Activated T-helper 17 cell treated with anti-CD3 and anti-CD28 coated beads, Interleukin-2, amount 50 U/mL, for 72 hours (primary cell): ENCODE data around the gene ZNF19. TPM values are rescaled to one million over a fixed set of nuclear protein-coding genes. Genes with fewer than 3 reads are reported as not detected.

Experiments used
- ATAC-seq: fragments of 150-1000 bp; cut with Tn5 transposase; replicated peaks from 2 replicates; pipeline ENCODE4 v1.10.0; 2021; ENCODE audit warnings: mild to moderate bottlenecking, moderate library complexity
- H3K27ac Mint-ChIP-seq: one replicate; pipeline ENCODE4 v1.8.0; 2022; ENCODE audit warnings: mixed read lengths
- H3K27me3 Mint-ChIP-seq: one replicate; pipeline ENCODE4 v1.8.0; 2022; ENCODE audit warnings: mixed read lengths
- H3K36me3 Mint-ChIP-seq: one replicate; pipeline ENCODE4 v1.8.0; 2022; ENCODE audit warnings: low read depth, mild to moderate bottlenecking, mixed read lengths
- H3K4me1 Mint-ChIP-seq: one replicate; pipeline ENCODE4 v1.8.0; 2022; ENCODE audit warnings: mixed read lengths
- H3K4me3 Mint-ChIP-seq: one replicate; pipeline ENCODE4 v1.8.0; 2022; ENCODE audit warnings: mild to moderate bottlenecking, mixed read lengths
- H3K9me3 Mint-ChIP-seq: one replicate; pipeline ENCODE4 v1.8.0; 2022; ENCODE audit warnings: mixed read lengths
- total RNA-seq, 2 donors: library from RNA; stranded (reverse); gene quantifications; one replicate each; pipeline ENCODE4 v1.2.3, GENCODE V29; 2022

Gene ZNF19
- total RNA-seq, 2 donors from 2014 or later = 1.1 to 3.4 TPM

GRCh38 chr16:71473891-71474290, 15.2 kb downstream of the ZNF19 start:
- Mint-ChIP-seq H3K4me1 (peaks cover 4% of the 10 kb centered on the region), H3K9me3 (no peaks in the 10 kb centered on the region), H3K36me3 (peaks cover 29% of the 10 kb centered on the region), H3K27me3 (no peaks in the 10 kb centered on the region), H3K4me3 (no peak overlapping the region), H3K27ac (peak overlapping the region; percentile 28)
- ATAC-seq = no peak

DNA sequence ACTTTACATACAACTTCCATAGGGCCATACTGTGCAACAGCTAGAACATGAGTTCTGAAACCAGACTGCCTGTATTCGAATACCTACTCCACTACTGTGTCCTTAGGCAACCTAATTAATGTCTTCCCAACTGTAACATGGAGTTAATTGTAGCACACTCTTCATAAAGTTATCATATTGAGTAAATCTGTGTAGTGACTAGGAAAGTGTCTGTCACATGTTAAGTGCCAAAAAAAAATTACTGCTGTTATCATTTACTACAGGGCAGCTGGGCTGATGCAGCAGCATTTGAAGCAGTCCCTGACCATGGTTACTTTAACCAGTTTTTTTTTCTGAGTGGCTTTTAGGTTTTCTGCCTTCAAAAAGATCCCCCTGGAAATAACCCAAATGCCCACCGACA, 16.2 kb downstream of the ZNF19 start:
- Mint-ChIP-seq H3K4me3 (no peak overlapping the region), H3K4me1 (peaks cover 4% of the 10 kb centered on the region), H3K27ac (no peak overlapping the region), H3K9me3 (no peaks in the 10 kb centered on the region), H3K36me3 (peaks cover 29% of the 10 kb centered on the region), H3K27me3 (no peaks in the 10 kb centered on the region)
- no peak for ATAC-seq

GRCh38 chr16:71472051-71472450, 17.1 kb downstream of the ZNF19 start:
- ATAC-seq = no peak
- H3K4me3 Mint-ChIP-seq = no peak overlapping the region
- no peak overlapping the region for H3K27ac Mint-ChIP-seq
- peaks cover 21% of the 10 kb centered on the region for H3K36me3 Mint-ChIP-seq
- no peaks in the 10 kb centered on the region for H3K27me3 Mint-ChIP-seq
- no peaks in the 10 kb centered on the region for H3K9me3 Mint-ChIP-seq
- peaks cover 4% of the 10 kb centered on the region for H3K4me1 Mint-ChIP-seq

- Mint-ChIP-seq H3K4me1 (no peaks in the 10 kb centered on the region), H3K9me3 (no peaks in the 10 kb centered on the region), H3K27ac (no peak overlapping the region), H3K36me3 (peaks cover 5% of the 10 kb centered on the region), H3K4me3 (no peak overlapping the region), H3K27me3 (no peaks in the 10 kb centered on the region)
- ATAC-seq = no peak
Observed at GRCh38 chr16:71467810-71468209, 21.3 kb downstream of the ZNF19 start.

GRCh38 chr16:71464231-71464630, 24.9 kb downstream of the ZNF19 start:
- H3K36me3 Mint-ChIP-seq = peaks cover 4% of the 10 kb centered on the region
- H3K27me3 Mint-ChIP-seq = no peaks in the 10 kb centered on the region
- no peaks in the 10 kb centered on the region for H3K9me3 Mint-ChIP-seq
- H3K4me1 Mint-ChIP-seq = peaks cover 8% of the 10 kb centered on the region
- H3K27ac Mint-ChIP-seq = no peak overlapping the region
- no peak for ATAC-seq
- H3K4me3 Mint-ChIP-seq = no peak overlapping the region

DNA sequence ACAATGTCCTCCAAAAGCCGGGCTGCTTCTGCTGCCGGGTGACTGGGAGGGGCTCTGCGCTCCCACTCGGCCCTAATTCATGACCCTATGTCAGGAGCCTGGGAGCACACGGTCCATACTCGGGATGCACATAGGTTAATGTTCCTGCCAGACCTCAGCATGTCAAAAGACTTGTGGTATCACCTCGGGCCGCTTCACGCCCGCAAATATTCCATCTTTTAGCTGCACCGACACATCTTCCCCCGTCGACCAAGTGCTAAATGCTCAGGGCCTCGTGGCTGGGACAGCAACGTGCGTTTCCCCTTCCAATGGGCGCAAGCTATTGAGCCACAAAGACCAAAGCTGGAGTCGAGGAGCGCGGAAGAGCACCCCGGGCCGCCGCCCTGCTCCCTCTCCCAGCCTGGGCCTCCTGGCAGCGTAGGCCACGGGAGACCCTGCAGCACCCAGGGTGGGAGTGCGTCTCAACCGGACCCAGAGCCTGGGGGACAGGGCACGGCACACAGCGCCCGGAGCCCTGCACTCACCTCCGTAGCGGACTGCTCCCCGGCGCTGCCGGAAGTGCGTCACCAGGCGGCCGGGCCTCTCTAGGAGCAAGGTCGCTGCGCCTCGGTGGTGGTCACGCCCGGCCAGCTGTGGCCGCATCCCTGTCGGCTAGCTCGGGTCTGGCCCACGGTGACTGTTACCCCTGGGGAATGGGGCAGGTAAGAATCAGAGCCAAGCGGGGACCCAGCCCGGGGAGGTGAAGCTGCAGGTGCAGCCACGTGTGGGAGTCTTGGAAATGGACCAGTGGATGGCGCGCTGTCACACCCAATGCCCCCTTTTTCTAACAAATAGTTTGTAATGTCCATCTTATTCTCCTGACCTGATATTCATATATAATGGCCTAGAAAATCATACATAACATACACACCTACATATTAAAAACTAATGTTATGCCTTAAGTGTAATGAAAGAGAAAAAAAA, 27.2 kb downstream of the ZNF19 start, which contains the start of gene ZNF23:
Gene ZNF23 (minus strand): TSS at position 562 of the 963 bp plus-strand sequence. CDS start 5,451 bp downstream, outside the sequence.
- Mint-ChIP-seq H3K36me3 (no peaks in the 10 kb centered on the region), H3K27me3 (no peaks in the 10 kb centered on the region), H3K9me3 (no peaks in the 10 kb centered on the region), H3K27ac (peak within 1 kb of the TSS; percentile 93), H3K4me3 (peak within 1 kb of the TSS; percentile 94), H3K4me1 (peaks cover 8% of the 10 kb centered on the region)
- ATAC-seq = peak; percentile 100

GRCh38 chr16:71460941-71461340, 28.2 kb downstream of the ZNF19 start:
- H3K27ac Mint-ChIP-seq = peak overlapping the region; percentile 93
- H3K36me3 Mint-ChIP-seq = peaks cover 8% of the 10 kb centered on the region
- H3K27me3 Mint-ChIP-seq = no peaks in the 10 kb centered on the region
- H3K9me3 Mint-ChIP-seq = no peaks in the 10 kb centered on the region
- peaks cover 8% of the 10 kb centered on the region for H3K4me1 Mint-ChIP-seq
- ATAC-seq = no peak
- H3K4me3 Mint-ChIP-seq = peak overlapping the region; percentile 94

DNA sequence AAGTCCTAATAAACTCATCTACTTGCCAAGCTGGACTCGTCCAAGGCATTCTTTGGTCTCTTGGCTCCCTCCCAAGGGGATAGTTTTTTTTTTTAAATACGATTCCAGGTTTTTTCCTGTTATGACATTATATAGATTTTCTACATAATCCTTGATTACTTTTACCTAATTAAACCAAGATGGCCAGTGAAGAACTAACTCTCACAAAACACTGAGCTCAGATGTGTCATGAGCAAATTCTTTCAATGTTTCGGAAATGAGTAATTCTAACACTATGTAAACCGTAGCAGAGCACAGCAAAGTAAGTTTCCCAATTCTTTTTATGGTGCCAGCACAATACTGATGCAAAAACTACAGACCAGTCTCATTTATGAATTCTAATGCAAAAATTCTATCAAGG, 28.9 kb downstream of the ZNF19 start:
- Mint-ChIP-seq H3K27me3 (no peaks in the 10 kb centered on the region), H3K9me3 (no peaks in the 10 kb centered on the region), H3K4me3 (peak overlapping the region; percentile 94), H3K4me1 (peaks cover 8% of the 10 kb centered on the region), H3K27ac (no peak overlapping the region), H3K36me3 (peaks cover 15% of the 10 kb centered on the region)
- ATAC-seq = no peak

DNA sequence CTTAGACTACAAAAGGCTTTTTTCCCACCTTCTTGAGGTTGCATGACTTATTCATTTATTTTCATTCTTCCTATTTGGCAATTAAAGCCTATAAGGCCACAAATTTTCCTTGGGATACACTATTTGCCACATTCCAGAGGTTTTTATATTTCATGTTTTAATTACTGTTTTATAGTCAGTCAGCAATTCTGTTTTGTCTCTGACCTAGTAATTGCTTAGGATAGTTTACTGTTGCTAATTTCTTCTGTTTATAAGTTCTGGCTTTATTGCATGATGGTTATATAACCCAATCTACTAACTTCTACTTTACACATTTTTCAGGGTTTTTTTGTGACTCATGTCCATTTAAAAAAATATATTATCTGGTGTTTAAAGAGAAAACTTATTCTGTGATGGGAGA, 29.6 kb downstream of the ZNF19 start:
- Mint-ChIP-seq H3K27me3 (no peaks in the 10 kb centered on the region), H3K36me3 (peaks cover 22% of the 10 kb centered on the region), H3K27ac (no peak overlapping the region), H3K4me3 (no peak overlapping the region), H3K9me3 (no peaks in the 10 kb centered on the region), H3K4me1 (peaks cover 14% of the 10 kb centered on the region)
- ATAC-seq = no peak

GRCh38 chr16:71456801-71457200, 32.3 kb downstream of the ZNF19 start:
- no peak for ATAC-seq
- H3K4me3 Mint-ChIP-seq = no peak overlapping the region
- peaks cover 13% of the 10 kb centered on the region for H3K9me3 Mint-ChIP-seq
- H3K4me1 Mint-ChIP-seq = peaks cover 9% of the 10 kb centered on the region
- no peak overlapping the region for H3K27ac Mint-ChIP-seq
- H3K27me3 Mint-ChIP-seq = no peaks in the 10 kb centered on the region
- H3K36me3 Mint-ChIP-seq = peaks cover 49% of the 10 kb centered on the region

DNA sequence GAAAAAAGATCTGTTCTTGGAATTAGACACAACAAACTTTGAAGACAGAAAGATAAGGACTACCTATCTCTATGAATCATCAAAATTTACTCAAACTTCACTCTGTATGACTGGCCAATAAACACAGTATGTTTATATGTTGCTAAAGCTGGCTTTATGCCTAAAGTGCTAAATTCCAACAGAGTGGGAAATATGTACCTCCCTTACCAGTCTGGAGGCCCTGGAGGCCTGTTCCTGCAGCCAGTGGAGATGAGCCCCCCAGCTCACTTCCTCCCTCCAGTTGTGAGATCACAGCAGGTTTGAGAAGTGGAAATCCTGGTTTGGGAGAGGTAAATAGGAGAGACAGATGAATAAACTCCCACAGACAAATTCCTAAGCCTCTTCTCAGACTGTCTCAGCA, 36.1 kb downstream of the ZNF19 start:
- Mint-ChIP-seq H3K27me3 (no peaks in the 10 kb centered on the region), H3K27ac (no peak overlapping the region), H3K4me1 (peaks cover 9% of the 10 kb centered on the region), H3K36me3 (peaks cover 87% of the 10 kb centered on the region), H3K4me3 (no peak overlapping the region), H3K9me3 (peaks cover 31% of the 10 kb centered on the region)
- ATAC-seq = no peak

GRCh38 chr16:71449020-71449419, 40.1 kb downstream of the ZNF19 start:
- Mint-ChIP-seq H3K9me3 (peaks cover 33% of the 10 kb centered on the region), H3K27ac (no peak overlapping the region), H3K4me3 (no peak overlapping the region), H3K27me3 (no peaks in the 10 kb centered on the region), H3K36me3 (peaks cover 65% of the 10 kb centered on the region), H3K4me1 (no peaks in the 10 kb centered on the region)
- no peak for ATAC-seq

GRCh38 chr16:71448274-71448866, 40.8 kb downstream of the ZNF19 start:
- ATAC-seq = no peak
- Mint-ChIP-seq H3K9me3 (peaks cover 35% of the 10 kb centered on the region), H3K4me3 (no peak overlapping the region), H3K36me3 (peaks cover 58% of the 10 kb centered on the region), H3K27me3 (no peaks in the 10 kb centered on the region), H3K4me1 (no peaks in the 10 kb centered on the region), H3K27ac (no peak overlapping the region)

GRCh38 chr16:71443714-71444113, 45.4 kb downstream of the ZNF19 start:
- no peak overlapping the region for H3K27ac Mint-ChIP-seq
- H3K9me3 Mint-ChIP-seq = peaks cover 9% of the 10 kb centered on the region
- no peak for ATAC-seq
- peaks cover 5% of the 10 kb centered on the region for H3K4me1 Mint-ChIP-seq
- no peak overlapping the region for H3K4me3 Mint-ChIP-seq
- peaks cover 7% of the 10 kb centered on the region for H3K27me3 Mint-ChIP-seq
- peaks cover 12% of the 10 kb centered on the region for H3K36me3 Mint-ChIP-seq

GRCh38 chr16:71442051-71442440, 47.1 kb downstream of the ZNF19 start, which contains the start of gene TLE7:
TLE7 (minus strand) TSS chr16:71442054; CDS start chr16:71433324, 8,730 bp downstream.
- Mint-ChIP-seq H3K27me3 (peaks cover 17% of the 10 kb centered on the region), H3K4me3 (no peak within 1 kb of the TSS), H3K4me1 (peaks cover 5% of the 10 kb centered on the region), H3K27ac (no peak within 1 kb of the TSS), H3K9me3 (peaks cover 8% of the 10 kb centered on the region), H3K36me3 (no peaks in the 10 kb centered on the region)
- no peak for ATAC-seq
